Mammary epithelial cell (primary cell): ENCODE results near the gene TROAP.

ENCODE experiments used
- CTCF ChIP-seq, 2 donors: IDR thresholded peaks in 1 of 2; conservative IDR thresholded peaks in 1 of 2; 2 replicates each; pipeline ENCODE4 v1.5.1; 2011 to 2012; ENCODE audit warnings: inconsistent platforms in 2 of 2, low read length in 2 of 2, mild to moderate bottlenecking in 2 of 2, control low read depth in 1 of 2, low read depth in 1 of 2; ENCODE audit not compliant: insufficient read depth in 1 of 2; ENCODE audit errors: extremely low read depth in 1 of 2
- EZH2 ChIP-seq: IDR thresholded peaks from 2 replicates; pipeline ENCODE4 v1.6.1; 2012; ENCODE audit warnings: low read length, inconsistent platforms, borderline replicate concordance

- TF ChIP-seq CTCF (conservative IDR thresholded peaks at IDR 0.05 in 1 of 2, IDR thresholded peaks at IDR 0.05 in 1 of 2; ENCODE audit: extremely low read depth in 1 of 2, insufficient read depth in 1 of 2, low read depth in 1 of 2, low read length in 2 of 2) (no peak), EZH2 (no peak)
These were observed 42.5 kb downstream of the TROAP start for GRCh38 chr12:49365542-49365941.
